ENCODE data around the gene DMPK.

DMPK gene

DNA sequence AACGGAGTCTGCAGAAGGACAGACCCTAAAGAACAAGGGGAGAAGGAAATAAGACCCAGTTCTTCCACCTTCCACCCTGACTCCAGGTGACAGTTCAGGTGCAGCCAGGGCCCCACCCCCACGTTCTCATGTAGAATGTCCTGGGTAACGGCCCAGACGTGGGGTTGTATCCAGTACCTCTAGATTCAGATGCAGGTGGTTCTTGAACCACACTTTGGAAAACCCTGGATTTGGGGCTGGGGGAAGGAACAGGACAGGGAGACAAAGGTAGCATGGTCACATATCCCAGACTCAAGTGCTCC is 2.2 kb downstream of the DMPK start:
- H3K4me3 ChIP-seq (ENCODE audit: low read length in 2 of 2): peak overlapping the region in 1 of 2 donors; percentile 31
- peak overlapping the region in 1 of 2 donors; percentile 44 for H3K9ac ChIP-seq (ENCODE audit: low read depth in 1 of 2, low read length in 2 of 2)
- peak overlapping the region in 1 of 2 donors; percentile 48 for H3K27ac ChIP-seq (ENCODE audit: low read depth in 2 of 2, low read length in 2 of 2)
- no peaks in the 10 kb centered on the region for H3K27me3 ChIP-seq (ENCODE audit: control insufficient read depth in 2 of 2, insufficient read depth in 2 of 2, low read length in 2 of 2)
- H3K9me3 ChIP-seq (ENCODE audit: control insufficient read depth in 2 of 2, low read length in 2 of 2): no peaks in the 10 kb centered on the region
- H3K4me1 ChIP-seq (ENCODE audit: control insufficient read depth in 2 of 2, insufficient read depth in 2 of 2, low read length in 2 of 2): peaks cover 17 to 22% of the 10 kb centered on the region in 2 donors
- peaks cover 11 to 12% of the 10 kb centered on the region in 2 donors for H3K36me3 ChIP-seq (ENCODE audit: control insufficient read depth in 2 of 2, insufficient read depth in 2 of 2, low read length in 2 of 2)

DNA sequence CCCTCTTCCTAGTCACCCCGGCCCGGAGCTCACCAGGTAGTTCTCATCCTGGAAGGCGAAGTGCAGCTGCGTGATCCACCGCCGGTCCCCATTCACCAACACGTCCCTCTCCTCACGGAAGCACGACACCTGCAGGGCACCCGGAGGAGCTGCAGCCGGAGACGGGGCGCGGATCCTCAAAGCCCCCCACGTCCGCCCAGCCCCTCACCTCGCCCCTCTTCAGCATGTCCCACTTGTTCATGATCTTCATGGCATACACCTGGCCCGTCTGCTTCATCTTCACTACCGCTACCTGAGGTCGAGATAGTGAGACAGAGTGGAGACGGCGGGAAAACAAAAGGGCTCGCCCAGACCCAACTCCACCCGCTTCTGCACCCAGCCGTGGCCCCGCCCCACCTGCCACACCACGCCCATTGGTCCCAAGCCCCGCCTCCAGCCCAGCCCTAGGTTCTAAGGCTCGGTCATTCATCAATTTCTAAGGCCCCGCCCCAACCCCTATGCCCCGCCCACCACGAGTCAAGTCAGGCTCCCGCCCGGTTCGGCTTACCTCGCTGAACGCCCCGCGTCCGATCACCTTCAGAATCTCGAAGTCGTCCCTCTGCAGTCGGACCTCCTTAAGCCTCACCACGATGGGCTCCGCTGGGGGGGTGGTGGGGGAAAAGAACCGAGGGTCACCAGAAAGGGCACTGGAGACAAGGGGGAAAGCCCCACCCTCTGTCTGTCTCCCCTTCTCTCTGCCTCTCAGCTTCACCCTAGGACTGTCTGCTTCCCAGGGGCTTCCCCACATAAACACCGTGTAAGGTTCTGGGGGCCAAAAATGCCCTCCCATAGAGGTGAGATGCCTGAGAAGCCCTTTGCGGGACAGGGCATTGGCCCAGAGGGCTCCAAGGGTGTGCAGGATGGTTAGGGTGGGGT is 2.8 kb downstream of the DMPK start:
- no peaks in the 10 kb centered on the region for H3K9me3 ChIP-seq (ENCODE audit: control insufficient read depth in 2 of 2, low read length in 2 of 2)
- H3K36me3 ChIP-seq (ENCODE audit: control insufficient read depth in 2 of 2, insufficient read depth in 2 of 2, low read length in 2 of 2): peaks cover 9 to 10% of the 10 kb centered on the region in 2 donors
- peak overlapping the region in 1 of 2 donors; percentile 44 for H3K9ac ChIP-seq (ENCODE audit: low read depth in 1 of 2, low read length in 2 of 2)
- peaks cover 17 to 22% of the 10 kb centered on the region in 2 donors for H3K4me1 ChIP-seq (ENCODE audit: control insufficient read depth in 2 of 2, insufficient read depth in 2 of 2, low read length in 2 of 2)
- H3K4me3 ChIP-seq (ENCODE audit: low read length in 2 of 2): peak overlapping the region; percentile 59 to 61
- H3K27ac ChIP-seq (ENCODE audit: low read depth in 2 of 2, low read length in 2 of 2): peak overlapping the region in 1 of 2 donors; percentile 58
- H3K27me3 ChIP-seq (ENCODE audit: control insufficient read depth in 2 of 2, insufficient read depth in 2 of 2, low read length in 2 of 2): no peaks in the 10 kb centered on the region

DNA sequence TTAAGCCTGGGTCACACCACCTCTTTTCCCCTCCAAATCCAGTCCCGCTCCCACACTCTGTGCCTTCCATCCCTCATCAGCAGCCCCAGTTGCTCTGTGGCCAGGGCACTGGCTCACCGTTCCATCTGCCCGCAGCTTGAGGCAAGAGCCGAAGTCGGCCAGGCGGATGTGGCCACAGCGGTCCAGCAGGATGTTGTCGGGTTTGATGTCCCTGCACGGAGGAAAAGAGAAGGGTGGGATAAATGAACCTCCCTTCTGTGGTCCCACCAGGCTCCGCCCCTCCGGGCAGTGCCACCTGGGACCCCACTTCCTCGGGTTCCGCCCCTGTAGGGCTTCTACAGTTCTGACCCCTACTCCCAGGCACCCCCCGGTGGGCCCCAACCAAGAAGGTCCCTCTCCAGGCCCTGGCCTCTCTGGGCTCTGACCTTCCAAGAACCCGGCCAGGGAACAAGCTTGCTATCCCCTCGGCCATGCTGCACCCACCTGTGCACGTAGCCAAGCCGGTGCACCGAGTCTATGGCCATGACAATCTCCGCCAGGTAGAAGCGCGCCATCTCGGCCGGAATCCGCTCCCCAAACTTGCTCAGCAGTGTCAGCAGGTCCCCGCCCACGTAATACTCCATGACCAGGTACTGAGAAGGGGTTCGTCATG is 4.2 kb downstream of the DMPK start:
- H3K9me3 ChIP-seq (ENCODE audit: control insufficient read depth in 2 of 2, low read length in 2 of 2): no peaks in the 10 kb centered on the region
- no peak overlapping the region for H3K4me3 ChIP-seq (ENCODE audit: low read length in 2 of 2)
- H3K27me3 ChIP-seq (ENCODE audit: control insufficient read depth in 2 of 2, insufficient read depth in 2 of 2, low read length in 2 of 2): no peaks in the 10 kb centered on the region
- no peak overlapping the region for H3K9ac ChIP-seq (ENCODE audit: low read depth in 1 of 2, low read length in 2 of 2)
- H3K27ac ChIP-seq (ENCODE audit: low read depth in 2 of 2, low read length in 2 of 2): no peak overlapping the region
- H3K36me3 ChIP-seq (ENCODE audit: control insufficient read depth in 2 of 2, insufficient read depth in 2 of 2, low read length in 2 of 2): peaks cover 9 to 10% of the 10 kb centered on the region in 2 donors
- peaks cover 15 to 26% of the 10 kb centered on the region in 2 donors for H3K4me1 ChIP-seq (ENCODE audit: control insufficient read depth in 2 of 2, insufficient read depth in 2 of 2, low read length in 2 of 2)

DNA sequence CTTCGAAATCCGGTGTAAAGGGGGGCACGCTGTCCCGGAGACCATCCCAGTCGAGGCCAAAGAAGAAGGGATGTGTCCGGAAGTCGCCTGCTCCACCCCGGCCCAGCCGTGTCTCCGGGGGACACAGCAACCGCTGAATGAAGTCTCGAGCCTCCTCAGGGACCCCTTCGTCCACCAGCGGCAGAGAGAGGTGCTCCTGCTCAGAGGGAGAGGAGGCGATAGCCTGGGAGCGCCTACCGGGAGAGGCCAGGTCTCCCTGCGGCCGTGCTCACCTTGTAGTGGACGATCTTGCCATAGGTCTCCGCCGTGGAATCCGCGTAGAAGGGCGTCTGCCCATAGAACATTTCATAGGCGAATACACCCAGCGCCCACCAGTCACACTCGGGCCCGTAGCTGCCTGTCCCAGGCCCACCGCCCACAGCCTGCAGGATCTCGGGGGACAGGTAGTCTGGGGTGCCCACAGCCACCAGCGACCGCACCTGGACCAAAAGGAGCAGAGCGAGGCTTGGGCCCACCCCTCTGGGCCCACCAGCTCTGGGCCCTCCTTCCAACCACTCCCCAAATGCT is 4.8 kb downstream of the DMPK start:
- peaks cover 17 to 32% of the 10 kb centered on the region in 2 donors for H3K4me1 ChIP-seq (ENCODE audit: control insufficient read depth in 2 of 2, insufficient read depth in 2 of 2, low read length in 2 of 2)
- no peak overlapping the region for H3K4me3 ChIP-seq (ENCODE audit: low read length in 2 of 2)
- H3K36me3 ChIP-seq (ENCODE audit: control insufficient read depth in 2 of 2, insufficient read depth in 2 of 2, low read length in 2 of 2): peaks cover 9 to 10% of the 10 kb centered on the region in 2 donors
- H3K27ac ChIP-seq (ENCODE audit: low read depth in 2 of 2, low read length in 2 of 2): no peak overlapping the region
- H3K9ac ChIP-seq (ENCODE audit: low read depth in 1 of 2, low read length in 2 of 2): no peak overlapping the region
- H3K27me3 ChIP-seq (ENCODE audit: control insufficient read depth in 2 of 2, insufficient read depth in 2 of 2, low read length in 2 of 2): no peaks in the 10 kb centered on the region
- no peaks in the 10 kb centered on the region for H3K9me3 ChIP-seq (ENCODE audit: control insufficient read depth in 2 of 2, low read length in 2 of 2)

DNA sequence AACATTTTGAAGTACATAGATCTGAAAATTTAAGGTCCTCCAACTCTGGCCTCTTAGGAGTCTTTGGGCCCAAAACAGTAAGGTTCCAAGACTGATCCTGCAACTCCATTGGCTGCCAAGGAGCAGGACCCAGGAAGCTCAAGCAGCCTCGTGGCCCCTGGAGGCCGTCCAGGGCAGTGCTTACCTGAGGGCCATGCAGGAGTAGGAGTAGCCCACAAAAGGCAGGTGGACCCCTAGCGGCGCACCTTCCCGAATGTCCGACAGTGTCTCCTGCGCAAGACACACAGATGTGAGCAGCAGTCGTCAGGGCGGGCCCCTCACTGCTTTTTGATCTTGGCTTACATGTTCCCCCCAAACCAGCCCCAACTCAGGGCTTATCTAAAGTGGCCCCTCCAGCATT is 7.5 kb downstream of the DMPK start:
- peaks cover 16 to 30% of the 10 kb centered on the region in 2 donors for H3K4me1 ChIP-seq (ENCODE audit: control insufficient read depth in 2 of 2, insufficient read depth in 2 of 2, low read length in 2 of 2)
- H3K36me3 ChIP-seq (ENCODE audit: control insufficient read depth in 2 of 2, insufficient read depth in 2 of 2, low read length in 2 of 2): peaks cover 9 to 10% of the 10 kb centered on the region in 2 donors
- H3K4me3 ChIP-seq (ENCODE audit: low read length in 2 of 2): no peak overlapping the region
- no peaks in the 10 kb centered on the region for H3K27me3 ChIP-seq (ENCODE audit: control insufficient read depth in 2 of 2, insufficient read depth in 2 of 2, low read length in 2 of 2)
- no peaks in the 10 kb centered on the region for H3K9me3 ChIP-seq (ENCODE audit: control insufficient read depth in 2 of 2, low read length in 2 of 2)
- H3K27ac ChIP-seq (ENCODE audit: low read depth in 2 of 2, low read length in 2 of 2): no peak overlapping the region
- H3K9ac ChIP-seq (ENCODE audit: low read depth in 1 of 2, low read length in 2 of 2): no peak overlapping the region

DNA sequence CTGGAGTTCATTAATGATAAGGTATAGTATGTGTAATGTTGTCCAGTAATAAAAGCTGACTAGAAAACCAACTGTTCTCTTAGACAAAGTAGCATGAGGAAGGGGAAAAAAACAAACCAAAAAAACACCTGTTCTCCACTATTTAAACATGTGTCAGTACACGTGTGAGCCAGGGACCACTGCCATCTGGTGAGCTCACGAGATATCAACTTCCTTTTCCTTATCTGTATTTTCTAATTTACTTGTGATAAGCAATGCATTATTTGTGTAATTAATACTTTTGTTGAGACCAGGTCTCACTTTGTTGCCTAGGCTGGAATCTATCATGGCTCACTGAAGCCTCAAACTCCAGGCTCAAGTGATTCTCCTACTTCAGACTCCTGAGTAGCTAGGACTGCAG is 8.9 kb downstream of the DMPK start:
- Histone ChIP-seq H3K4me3 (ENCODE audit: low read length in 2 of 2) (no peak overlapping the region), H3K36me3 (ENCODE audit: control insufficient read depth in 2 of 2, insufficient read depth in 2 of 2, low read length in 2 of 2) (peaks cover 9 to 10% of the 10 kb centered on the region in 2 donors), H3K27me3 (ENCODE audit: control insufficient read depth in 2 of 2, insufficient read depth in 2 of 2, low read length in 2 of 2) (no peaks in the 10 kb centered on the region), H3K9me3 (ENCODE audit: control insufficient read depth in 2 of 2, low read length in 2 of 2) (no peaks in the 10 kb centered on the region), H3K4me1 (ENCODE audit: control insufficient read depth in 2 of 2, insufficient read depth in 2 of 2, low read length in 2 of 2) (peaks cover 10 to 24% of the 10 kb centered on the region in 2 donors), H3K27ac (ENCODE audit: low read depth in 2 of 2, low read length in 2 of 2) (no peak overlapping the region), H3K9ac (ENCODE audit: low read depth in 1 of 2, low read length in 2 of 2) (no peak overlapping the region)

DNA sequence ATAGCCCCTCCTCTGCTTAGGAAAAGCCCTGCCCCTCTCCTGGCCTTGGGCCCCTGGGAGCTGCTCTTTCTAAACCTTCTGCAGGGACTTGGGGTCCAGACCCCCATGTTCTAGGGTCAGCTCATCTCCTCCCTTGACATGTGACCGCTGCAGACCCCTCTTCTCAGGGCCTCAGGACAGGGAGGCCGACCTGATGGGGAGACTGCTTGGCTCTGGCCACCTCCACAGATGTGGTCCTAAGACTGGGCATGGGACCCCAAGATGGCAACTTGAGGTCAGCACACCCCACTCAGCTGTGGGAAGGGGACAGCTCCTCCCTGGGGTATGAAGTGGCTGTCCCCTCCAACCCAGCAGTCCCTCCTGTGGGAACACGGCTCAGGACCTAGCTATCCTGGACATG is 9.4 kb downstream of the DMPK start:
- Histone ChIP-seq H3K36me3 (ENCODE audit: control insufficient read depth in 2 of 2, insufficient read depth in 2 of 2, low read length in 2 of 2) (peaks cover 9 to 10% of the 10 kb centered on the region in 2 donors), H3K27ac (ENCODE audit: low read depth in 2 of 2, low read length in 2 of 2) (peak overlapping the region in 1 of 2 donors; percentile 63), H3K27me3 (ENCODE audit: control insufficient read depth in 2 of 2, insufficient read depth in 2 of 2, low read length in 2 of 2) (no peaks in the 10 kb centered on the region), H3K9ac (ENCODE audit: low read depth in 1 of 2, low read length in 2 of 2) (no peak overlapping the region), H3K4me3 (ENCODE audit: low read length in 2 of 2) (no peak overlapping the region), H3K9me3 (ENCODE audit: control insufficient read depth in 2 of 2, low read length in 2 of 2) (no peaks in the 10 kb centered on the region), H3K4me1 (ENCODE audit: control insufficient read depth in 2 of 2, insufficient read depth in 2 of 2, low read length in 2 of 2) (peaks cover 10 to 24% of the 10 kb centered on the region in 2 donors)

DNA sequence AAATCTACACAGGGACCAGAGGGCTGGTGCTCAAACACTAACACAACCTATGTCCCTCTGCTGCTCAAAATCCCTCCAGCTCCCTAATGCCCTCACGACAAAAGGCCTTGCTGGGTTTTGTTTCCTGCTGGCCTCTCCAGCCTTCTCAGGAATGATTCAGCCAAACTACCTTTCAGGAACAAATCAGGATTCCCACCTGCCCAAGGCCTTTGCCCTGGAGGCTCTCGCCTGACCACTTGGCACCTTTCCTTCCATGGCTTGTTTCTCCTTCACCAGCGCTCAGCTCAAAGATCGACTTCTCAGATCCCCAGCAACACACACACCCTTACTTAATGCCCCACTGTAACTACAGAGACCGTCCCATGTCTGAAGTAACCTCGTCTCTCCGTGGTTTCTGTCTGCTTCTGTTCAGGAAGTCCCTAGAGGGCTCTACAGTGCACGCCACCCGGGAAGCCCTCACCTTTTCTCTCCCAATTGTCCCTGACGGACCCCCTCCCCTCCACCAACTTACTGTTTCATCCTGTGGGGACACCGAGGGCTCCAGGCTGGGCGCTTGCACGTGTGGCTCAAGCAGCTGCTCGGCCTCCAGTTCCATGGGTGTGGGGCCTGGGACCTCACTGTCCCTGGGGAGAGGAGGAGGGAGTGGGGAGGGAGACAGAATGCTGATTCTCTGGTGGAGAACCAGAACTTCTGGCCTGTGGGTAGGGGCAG is 10.0 kb downstream of the DMPK start:
- Histone ChIP-seq H3K9me3 (ENCODE audit: control insufficient read depth in 2 of 2, low read length in 2 of 2) (no peaks in the 10 kb centered on the region), H3K36me3 (ENCODE audit: control insufficient read depth in 2 of 2, insufficient read depth in 2 of 2, low read length in 2 of 2) (peaks cover 7 to 8% of the 10 kb centered on the region in 2 donors), H3K9ac (ENCODE audit: low read depth in 1 of 2, low read length in 2 of 2) (peak overlapping the region in 1 of 2 donors; percentile 37), H3K4me3 (ENCODE audit: low read length in 2 of 2) (no peak overlapping the region), H3K27ac (ENCODE audit: low read depth in 2 of 2, low read length in 2 of 2) (peak overlapping the region; percentile 10 to 63), H3K27me3 (ENCODE audit: control insufficient read depth in 2 of 2, insufficient read depth in 2 of 2, low read length in 2 of 2) (no peaks in the 10 kb centered on the region), H3K4me1 (ENCODE audit: control insufficient read depth in 2 of 2, insufficient read depth in 2 of 2, low read length in 2 of 2) (peaks cover 10 to 24% of the 10 kb centered on the region in 2 donors)

DNA sequence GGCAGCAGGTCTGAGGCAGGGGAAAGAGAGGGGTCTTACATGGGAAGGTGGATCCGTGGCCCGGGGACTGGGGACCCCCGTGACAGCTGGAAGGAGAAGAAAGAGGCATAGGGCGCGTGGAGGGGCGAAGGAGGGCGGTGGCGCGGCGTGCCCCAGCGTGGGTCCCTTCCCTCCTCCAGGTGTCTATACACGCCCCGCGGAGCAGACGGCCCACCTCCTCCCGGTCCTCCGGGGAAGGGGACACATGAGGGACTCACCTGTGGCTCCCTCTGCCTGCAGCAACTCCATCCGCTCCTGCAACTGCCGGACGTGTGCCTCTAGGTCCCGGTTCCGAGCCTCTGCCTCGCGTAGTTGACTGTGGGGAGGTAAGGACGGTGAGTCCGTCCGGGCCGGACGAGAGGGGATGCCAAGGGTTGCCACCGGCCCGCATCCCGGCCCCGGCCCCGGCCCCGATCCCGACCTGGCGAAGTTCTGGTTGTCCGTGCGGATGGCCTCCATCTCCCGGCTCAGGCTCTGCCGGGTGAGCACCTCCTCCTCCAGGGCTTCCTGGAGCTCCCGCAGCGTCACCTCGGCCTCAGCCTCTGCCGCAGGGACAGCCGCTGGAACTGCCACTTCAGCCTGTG is 10.9 kb downstream of the DMPK start:
- Histone ChIP-seq H3K4me1 (ENCODE audit: control insufficient read depth in 2 of 2, insufficient read depth in 2 of 2, low read length in 2 of 2) (peaks cover 15 to 30% of the 10 kb centered on the region in 2 donors), H3K27me3 (ENCODE audit: control insufficient read depth in 2 of 2, insufficient read depth in 2 of 2, low read length in 2 of 2) (no peaks in the 10 kb centered on the region), H3K9me3 (ENCODE audit: control insufficient read depth in 2 of 2, low read length in 2 of 2) (no peaks in the 10 kb centered on the region), H3K36me3 (ENCODE audit: control insufficient read depth in 2 of 2, insufficient read depth in 2 of 2, low read length in 2 of 2) (no peaks in the 10 kb centered on the region), H3K27ac (ENCODE audit: low read depth in 2 of 2, low read length in 2 of 2) (peak overlapping the region in 1 of 2 donors; percentile 97), H3K4me3 (ENCODE audit: low read length in 2 of 2) (peak overlapping the region; percentile 58 to 67), H3K9ac (ENCODE audit: low read depth in 1 of 2, low read length in 2 of 2) (peak overlapping the region; percentile 72 to 75)

Measured in mucosa of rectum (tissue), 2 donors.